GM18520 (cell line): ENCODE data around the gene UBE2D3.
"Not testable (repeated sequence)": the region's sequence is repeated elsewhere in the genome, so short reads cannot be mapped to it uniquely, and the experiment has no call there.

ENCODE experiments used
- ATAC-seq: cut with Tn5 transposase; IDR thresholded peaks from one replicate; pipeline ENCODE4 v1.9.1; 2021; ENCODE audit not compliant: unreplicated experiment

UBE2D3 gene

GRCh38 chr4:102826890-102827673 is at the start of gene UBE2D3:
Gene UBE2D3, minus strand, starts transcription at chr4:102827551. Its CDS starts 1,043 bp downstream, at chr4:102826508.
- peak; percentile 19 for ATAC-seq

- no peak for ATAC-seq
Measured at GRCh38 chr4:102871772-102872171, 44.4 kb upstream of the UBE2D3 start.

GRCh38 chr4:102869569-102870197 is 42.3 kb upstream of the UBE2D3 start:
- ATAC-seq, result peak; percentile 4

GRCh38 chr4:102868781-102869568 is 41.6 kb upstream of the UBE2D3 start, which contains the start of gene CISD2:
Gene CISD2, plus strand, starts transcription at chr4:102868992. Its CDS starts 93 bp downstream, at chr4:102869085.
- peak; percentile 85 for ATAC-seq

DNA sequence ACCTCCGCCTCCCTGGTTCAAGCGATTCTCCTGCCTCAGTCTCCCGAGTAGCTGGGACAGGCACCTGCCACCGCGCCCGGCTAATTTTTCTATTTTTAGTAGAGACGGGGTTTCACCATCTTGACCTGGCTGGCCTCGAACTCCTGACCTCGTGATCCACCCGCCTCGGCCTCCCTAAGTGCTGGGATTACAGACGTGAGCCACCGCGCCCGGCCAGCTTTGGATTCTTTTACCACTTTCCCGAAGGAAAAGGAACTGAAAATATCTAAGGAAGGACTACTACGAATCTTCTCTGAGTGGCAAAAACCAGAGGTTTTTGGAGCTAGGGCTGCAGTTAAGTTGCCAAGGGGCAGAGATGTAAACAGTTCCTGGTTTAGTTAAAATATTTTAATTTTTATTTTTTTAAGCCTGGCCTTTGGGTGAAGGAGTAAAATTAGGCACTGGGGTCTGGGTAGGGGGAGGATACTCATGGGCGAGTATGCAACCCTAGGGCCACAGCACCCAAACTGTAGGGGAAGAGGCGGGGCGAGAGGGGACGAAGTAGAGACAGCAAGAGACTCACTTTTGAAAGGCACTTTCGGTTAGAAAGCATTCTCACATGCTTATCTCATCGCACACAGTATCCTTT is 40.9 kb upstream of the UBE2D3 start:
- no peak for ATAC-seq

DNA sequence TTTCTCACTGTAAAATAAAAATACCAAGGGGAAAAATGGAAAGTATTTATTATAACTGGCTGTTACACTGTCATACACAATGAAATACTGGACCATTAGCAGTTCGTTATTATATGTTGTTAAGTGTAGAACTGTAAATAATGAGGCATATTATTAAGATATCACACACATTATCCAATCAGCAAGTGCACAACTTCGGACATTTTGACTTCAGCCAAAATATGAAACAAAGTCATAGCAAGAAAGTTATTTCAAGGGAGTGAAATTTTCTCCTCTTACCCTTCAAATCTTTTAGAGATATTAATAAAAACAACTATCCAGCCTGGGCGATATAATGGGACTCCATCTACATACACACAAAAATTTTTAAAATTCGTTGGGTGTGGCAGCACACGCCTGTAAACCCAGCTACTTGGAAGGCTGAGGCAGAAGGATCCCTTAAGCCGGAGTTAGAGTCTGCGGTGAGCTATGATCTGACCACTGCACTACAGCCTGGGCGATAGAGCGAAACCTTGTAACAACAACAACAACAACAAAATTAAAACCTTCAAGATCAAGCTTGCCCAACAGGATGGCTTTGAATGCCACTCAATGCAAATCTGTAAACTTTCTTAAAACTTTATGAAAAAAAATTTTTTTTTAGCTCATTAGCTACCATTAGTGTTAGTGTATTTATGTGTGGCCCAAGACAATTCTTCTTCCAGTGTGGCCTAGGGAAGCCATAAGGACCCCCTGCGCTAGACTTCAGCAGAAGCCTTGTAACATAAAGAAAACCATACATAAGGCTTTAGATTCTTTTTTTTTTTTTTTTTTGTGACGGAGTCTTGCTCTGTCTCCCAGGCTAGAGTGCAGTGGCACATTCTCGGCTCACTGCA is 40.2 kb upstream of the UBE2D3 start:
- ATAC-seq, result no peak

- not testable (repeated sequence) for ATAC-seq
Measured at GRCh38 chr4:102865327-102865726, 38.0 kb upstream of the UBE2D3 start.

DNA sequence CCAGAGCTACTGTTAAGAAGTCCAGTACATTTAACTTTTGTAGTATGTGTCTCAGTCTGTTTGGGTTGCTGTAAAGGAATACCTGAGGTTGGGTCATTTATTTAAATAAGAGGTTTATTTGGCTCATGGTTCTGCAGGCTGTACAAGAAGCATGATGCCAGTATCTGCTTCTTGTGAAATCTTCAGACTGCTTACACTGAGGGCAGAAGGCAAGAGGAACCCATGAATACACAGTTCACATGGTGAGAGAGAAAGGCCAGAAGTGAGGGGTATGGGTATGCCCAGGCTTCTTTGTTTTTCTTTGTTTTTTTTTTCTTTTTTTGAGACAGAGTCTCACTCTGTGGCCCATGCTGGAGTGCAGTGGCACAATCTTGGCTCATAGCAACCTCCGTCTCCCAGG is 35.4 kb upstream of the UBE2D3 start:
- ATAC-seq, result no peak

- ATAC-seq, result no peak
Measured at GRCh38 chr4:102862016-102862415, 34.7 kb upstream of the UBE2D3 start.

GRCh38 chr4:102860611-102861324 is 33.4 kb upstream of the UBE2D3 start:
- ATAC-seq, result no peak

GRCh38 chr4:102858828-102859464 is 31.6 kb upstream of the UBE2D3 start:
- ATAC-seq, result no peak

- no peak for ATAC-seq
Measured at GRCh38 chr4:102850370-102850769, 23.0 kb upstream of the UBE2D3 start.

DNA sequence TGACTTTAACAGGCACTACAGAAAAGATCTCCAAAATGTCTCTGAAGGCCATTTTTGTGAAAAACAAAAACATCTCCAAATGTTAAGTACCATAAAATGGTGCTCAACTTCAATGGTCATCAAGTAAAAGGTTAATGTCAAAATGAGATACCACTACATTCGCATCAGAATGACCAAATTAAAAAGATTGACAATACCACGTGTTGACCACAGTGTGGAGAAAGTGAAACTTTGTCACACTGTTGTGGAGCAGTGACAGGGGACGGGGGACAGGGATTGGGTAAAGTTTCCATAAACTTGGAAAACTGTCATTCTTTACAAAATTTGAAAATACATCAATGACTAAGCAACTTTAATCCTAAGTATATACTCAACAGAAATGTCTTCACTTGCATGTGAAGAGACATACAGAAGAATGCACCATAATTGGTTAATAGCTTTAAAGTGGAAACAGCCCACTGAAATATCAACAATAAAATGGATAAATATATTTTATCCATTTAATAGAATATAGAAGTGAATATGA is 22.3 kb upstream of the UBE2D3 start:
- ATAC-seq, result no peak

DNA sequence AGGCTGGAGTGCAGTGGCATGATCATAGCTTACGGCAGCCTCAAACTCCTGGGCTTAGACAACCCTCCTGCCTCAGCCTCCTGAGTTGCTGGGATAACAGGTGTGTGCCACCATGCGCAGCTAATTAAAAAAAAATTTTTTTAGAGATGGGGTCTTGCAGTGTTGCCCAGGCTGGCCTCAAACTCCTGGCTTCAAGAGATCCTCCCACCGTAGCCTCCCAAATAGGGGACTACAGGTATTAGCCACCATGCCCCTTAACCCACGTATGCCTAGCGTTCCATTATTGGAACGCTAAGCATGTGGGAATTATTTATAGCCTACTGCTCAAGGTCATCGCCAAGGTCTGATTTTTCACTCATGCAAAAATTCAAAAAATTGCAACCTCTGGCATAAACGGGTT is 20.3 kb upstream of the UBE2D3 start:
- no peak for ATAC-seq

- ATAC-seq, result no peak
Measured at GRCh38 chr4:102843938-102844337, 16.6 kb upstream of the UBE2D3 start.

GRCh38 chr4:102843273-102843672 is 15.9 kb upstream of the UBE2D3 start:
- ATAC-seq, result no peak

DNA sequence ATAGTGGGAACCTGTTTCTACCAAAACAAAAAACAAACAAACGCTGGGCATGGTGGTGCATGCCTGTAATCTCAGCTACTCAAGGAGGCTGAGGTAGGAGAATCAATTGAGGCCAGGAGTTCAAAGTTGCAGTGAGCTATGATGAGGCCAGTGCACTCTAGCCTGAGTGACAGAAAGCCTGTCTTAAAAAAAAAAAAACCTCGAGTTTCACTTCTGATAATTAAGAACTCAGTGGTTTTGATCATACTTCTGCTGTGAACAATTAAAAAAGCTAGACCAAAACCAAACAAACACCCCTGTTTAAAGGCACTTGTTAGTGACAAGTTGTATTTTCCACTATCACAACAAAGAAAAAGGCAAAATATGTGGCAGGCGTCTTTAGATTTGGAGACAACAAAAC is 15.0 kb upstream of the UBE2D3 start:
- no peak for ATAC-seq

DNA sequence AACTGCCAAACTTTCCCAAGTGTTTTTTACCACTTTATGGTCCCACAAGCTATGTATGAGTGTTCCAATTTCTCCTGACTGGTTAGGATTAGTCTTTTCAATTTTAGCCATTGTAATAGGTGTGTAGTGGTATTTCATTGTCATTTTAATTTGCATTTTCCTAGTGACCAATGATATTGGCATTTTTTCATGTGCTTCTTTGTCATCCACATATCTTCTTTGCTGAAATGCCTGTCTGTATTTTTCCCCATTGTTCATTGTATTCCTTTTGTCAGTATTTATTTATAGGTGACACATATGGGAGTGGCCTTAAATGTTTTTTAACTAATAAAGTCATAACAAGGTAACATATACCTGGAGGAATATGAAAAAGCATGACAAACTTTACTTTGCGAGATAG is 9.2 kb upstream of the UBE2D3 start:
- no peak for ATAC-seq

DNA sequence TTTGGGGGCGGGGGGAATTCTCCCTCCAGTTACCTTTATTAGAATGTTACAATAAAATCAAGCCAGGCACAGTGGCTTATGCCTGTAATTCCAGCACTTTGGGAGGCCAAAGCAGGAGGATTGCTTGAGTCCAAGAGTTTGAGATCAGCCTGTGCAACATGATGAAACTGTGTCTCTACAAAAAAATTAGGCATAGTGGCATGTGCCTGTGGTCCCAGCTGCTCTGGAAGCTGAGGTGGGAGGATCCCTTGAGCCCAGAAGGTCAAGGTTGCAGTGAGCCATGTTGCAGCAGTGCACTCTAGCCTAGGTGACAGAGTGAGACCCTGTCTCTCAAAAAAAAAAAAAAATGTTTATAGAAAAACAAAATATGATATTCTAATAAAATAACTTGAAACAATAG is 5.3 kb upstream of the UBE2D3 start:
- ATAC-seq, result no peak
